ENCODE measurements around the gene KCNA1. TPM values are rescaled to one million over a fixed set of nuclear protein-coding genes. Genes with fewer than 3 reads are reported as not detected.
"Not testable (repeated sequence)": the region's sequence is repeated elsewhere in the genome, so short reads cannot be mapped to it uniquely, and the experiment has no call there.

The KCNA1 gene
- total RNA-seq, 1 experiment from 2014 or later, result not detected

GRCh38 chr12:4874671-4875070, 35.0 kb upstream of the KCNA1 start:
- ChIA-PET POLR2A (no interaction called here), CTCF (no interaction called here)
- H3K27me3 ChIP-seq (ENCODE audit: control insufficient read depth, insufficient read depth, low read length), result no peaks in the 10 kb centered on the region; the same call in 1 of the 2 replicates
- DNase-seq (ENCODE audit: low read depth, low spot score) (no peak), ATAC-seq (no peak)
- no peak for TF ChIP-seq REST (IDR thresholded peaks at IDR 0.05; ENCODE audit: insufficient read depth in 1 of 2, low read depth in 2 of 2, low read length in 1 of 2)
- H3K36me3 ChIP-seq (ENCODE audit: control insufficient read depth, insufficient read depth, low read length), result no peaks in the 10 kb centered on the region
- in situ Hi-C loops (cut with HindIII; ENCODE audit: low pct_unique_long_range_greater_than_20kb, low sequenced_read_pairs) (no loop called here), intact Hi-C loops (cut with micrococcal nuclease; ENCODE audit: unreplicated experiment) (no loop called here)
- H3K27ac ChIP-seq (ENCODE audit: low read length), result no peak overlapping the region
- H3K9me3 ChIP-seq (ENCODE audit: control insufficient read depth, insufficient read depth, low read depth, low read length), result no peaks in the 10 kb centered on the region
- H3K4me3 ChIP-seq (ENCODE audit: low read depth in 2 of 2, low read length in 2 of 2), result no peak overlapping the region
- no peaks in the 10 kb centered on the region for H3K4me1 ChIP-seq (ENCODE audit: control insufficient read depth, insufficient read depth, low read length)
- BruUV-seq (replicated peaks), result no TSS peak

GRCh38 chr12:4879481-4879880, 30.2 kb upstream of the KCNA1 start:
- BruUV-seq (replicated peaks); ATAC-seq: not testable (repeated sequence)

GRCh38 chr12:4881266-4882064, 28.2 kb upstream of the KCNA1 start:
- in situ Hi-C loops (cut with HindIII; ENCODE audit: low pct_unique_long_range_greater_than_20kb, low sequenced_read_pairs), result no loop called here

More at GRCh38 chr12:4879481-4879880, 30.2 kb upstream of the KCNA1 start:
- H3K27me3 ChIP-seq (ENCODE audit: control insufficient read depth, insufficient read depth, low read length); in situ Hi-C loops (cut with HindIII; ENCODE audit: low pct_unique_long_range_greater_than_20kb, low sequenced_read_pairs); H3K4me1 ChIP-seq (ENCODE audit: control insufficient read depth, insufficient read depth, low read length); POLR2A ChIA-PET; CTCF ChIA-PET; H3K9me3 ChIP-seq (ENCODE audit: control insufficient read depth, insufficient read depth, low read depth, low read length); DNase-seq (ENCODE audit: low read depth, low spot score); intact Hi-C loops (cut with micrococcal nuclease; ENCODE audit: unreplicated experiment); H3K4me3 ChIP-seq (ENCODE audit: low read depth in 2 of 2, low read length in 2 of 2); H3K36me3 ChIP-seq (ENCODE audit: control insufficient read depth, insufficient read depth, low read length); H3K27ac ChIP-seq (ENCODE audit: low read length): not testable (repeated sequence)

More at GRCh38 chr12:4881266-4882064, 28.2 kb upstream of the KCNA1 start:
- CTCF ChIA-PET, result no interaction called here
- H3K9me3 ChIP-seq (ENCODE audit: control insufficient read depth, insufficient read depth, low read depth, low read length), result no peaks in the 10 kb centered on the region
- no peaks in the 10 kb centered on the region for H3K36me3 ChIP-seq (ENCODE audit: control insufficient read depth, insufficient read depth, low read length)
- no peaks in the 10 kb centered on the region for H3K4me1 ChIP-seq (ENCODE audit: control insufficient read depth, insufficient read depth, low read length)
- intact Hi-C loops (cut with micrococcal nuclease; ENCODE audit: unreplicated experiment), result no loop called here
- no peak overlapping the region for H3K27ac ChIP-seq (ENCODE audit: low read length)
- H3K27me3 ChIP-seq (ENCODE audit: control insufficient read depth, insufficient read depth, low read length), result no peaks in the 10 kb centered on the region
- POLR2A ChIA-PET, result no interaction called here
- TF ChIP-seq SIN3A (IDR thresholded peaks at IDR 0.05; ENCODE audit: borderline replicate concordance, insufficient read depth, low read depth, low read length) (no peak), REST (IDR thresholded peaks at IDR 0.05; ENCODE audit: insufficient read depth in 1 of 2, low read depth in 2 of 2, low read length in 1 of 2) (no peak), TCF7L2 (IDR thresholded peaks at IDR 0.05; ENCODE audit: low read depth, low read length) (no peak), POLR2AphosphoS5 (IDR thresholded peaks at IDR 0.05; ENCODE audit: low read depth, low read length) (no peak), CTCF (IDR thresholded peaks at IDR 0.05) (no peak)
- ATAC-seq (no peak), DNase-seq (ENCODE audit: low read depth, low spot score) (no peak)
- H3K4me3 ChIP-seq (ENCODE audit: low read depth in 2 of 2, low read length in 2 of 2), result no peak overlapping the region
- BruUV-seq (replicated peaks), result no TSS peak

All from Panc1 (cell line).